Measurements from ENCODE around the gene HOXC5.

HOXC5 gene

GRCh38 chr12:54006559-54007220, 26.2 kb upstream of the HOXC5 start:
- DNase-seq (ENCODE audit: low read depth), result no peak

- DNase-seq (ENCODE audit: low read depth), result no peak
Measured at GRCh38 chr12:54007538-54008259, 25.2 kb upstream of the HOXC5 start.

GRCh38 chr12:54008260-54008552, 24.6 kb upstream of the HOXC5 start:
- no peak for DNase-seq (ENCODE audit: low read depth)

- peak; percentile 33 for DNase-seq (ENCODE audit: low read depth)
Measured at GRCh38 chr12:54009171-54010052, 23.4 kb upstream of the HOXC5 start.

- no peak for DNase-seq (ENCODE audit: low read depth)
Measured at GRCh38 chr12:54010053-54010971, 22.5 kb upstream of the HOXC5 start.

- no peak for DNase-seq (ENCODE audit: low read depth)
Measured at GRCh38 chr12:54010972-54011664, 21.7 kb upstream of the HOXC5 start.

- DNase-seq (ENCODE audit: low read depth), result no peak
Measured at GRCh38 chr12:54011665-54012532, 21.0 kb upstream of the HOXC5 start.

GRCh38 chr12:54012631-54013409, 20.0 kb upstream of the HOXC5 start:
- peak; percentile 60 for DNase-seq (ENCODE audit: low read depth)

- DNase-seq (ENCODE audit: low read depth), result no peak
Measured at GRCh38 chr12:54014377-54015017, 18.4 kb upstream of the HOXC5 start.

- DNase-seq (ENCODE audit: low read depth), result no peak
Measured at GRCh38 chr12:54015018-54015931, 17.6 kb upstream of the HOXC5 start.

GRCh38 chr12:54016051-54016450, 16.8 kb upstream of the HOXC5 start:
- DNase-seq (ENCODE audit: low read depth), result no peak

GRCh38 chr12:54016478-54016964, 16.3 kb upstream of the HOXC5 start:
- peak; percentile 94 for DNase-seq (ENCODE audit: low read depth)

- DNase-seq (ENCODE audit: low read depth), result no peak
Measured at GRCh38 chr12:54017027-54017788, 15.6 kb upstream of the HOXC5 start.

- DNase-seq (ENCODE audit: low read depth), result peak; percentile 95
Measured at GRCh38 chr12:54017878-54018467, 14.9 kb upstream of the HOXC5 start.

GRCh38 chr12:54018468-54018984, 14.3 kb upstream of the HOXC5 start:
- peak; percentile 61 for DNase-seq (ENCODE audit: low read depth)

GRCh38 chr12:54019091-54019811, 13.6 kb upstream of the HOXC5 start:
- DNase-seq (ENCODE audit: low read depth), result no peak
